Left forelimb (tissue), 1 donor: ENCODE data around the gene TRAF3IP3.
"Not testable (repeated sequence)": the region's sequence is repeated elsewhere in the genome, so short reads cannot be mapped to it uniquely, and the experiment has no call there.

ENCODE experiments used
- DNase-seq: peaks from one replicate; pipeline ENCODE4 v3.0.0-alpha.2; 2018; ENCODE audit warnings: low spot score

Gene TRAF3IP3

DNA sequence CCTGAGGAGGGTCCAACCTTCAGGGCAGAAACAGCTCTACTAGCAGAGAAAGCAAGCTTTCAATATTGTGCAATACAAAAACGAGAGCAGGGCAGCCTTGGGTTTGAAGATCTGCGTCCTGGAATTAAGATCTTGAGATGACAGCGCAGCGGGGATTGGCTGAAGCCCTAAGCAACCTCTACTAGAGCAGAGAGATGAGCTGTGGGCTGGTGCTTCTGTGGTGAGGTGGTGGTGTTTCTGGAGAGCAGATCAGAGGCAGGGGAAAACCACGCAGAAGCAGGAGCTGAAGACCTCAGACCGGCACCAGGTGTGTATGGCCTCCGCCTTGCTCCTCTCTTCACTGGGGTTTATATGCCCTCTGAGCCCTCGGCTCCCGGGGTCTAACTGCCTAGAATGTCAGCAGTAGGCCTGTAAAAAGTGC, 12.5 kb downstream of the TRAF3IP3 start:
- DNase-seq = no peak

- no peak for DNase-seq
Measured at GRCh38 chr1:209769171-209769904, 13.5 kb downstream of the TRAF3IP3 start.

GRCh38 chr1:209769971-209770370, 14.1 kb downstream of the TRAF3IP3 start:
- DNase-seq = no peak

DNA sequence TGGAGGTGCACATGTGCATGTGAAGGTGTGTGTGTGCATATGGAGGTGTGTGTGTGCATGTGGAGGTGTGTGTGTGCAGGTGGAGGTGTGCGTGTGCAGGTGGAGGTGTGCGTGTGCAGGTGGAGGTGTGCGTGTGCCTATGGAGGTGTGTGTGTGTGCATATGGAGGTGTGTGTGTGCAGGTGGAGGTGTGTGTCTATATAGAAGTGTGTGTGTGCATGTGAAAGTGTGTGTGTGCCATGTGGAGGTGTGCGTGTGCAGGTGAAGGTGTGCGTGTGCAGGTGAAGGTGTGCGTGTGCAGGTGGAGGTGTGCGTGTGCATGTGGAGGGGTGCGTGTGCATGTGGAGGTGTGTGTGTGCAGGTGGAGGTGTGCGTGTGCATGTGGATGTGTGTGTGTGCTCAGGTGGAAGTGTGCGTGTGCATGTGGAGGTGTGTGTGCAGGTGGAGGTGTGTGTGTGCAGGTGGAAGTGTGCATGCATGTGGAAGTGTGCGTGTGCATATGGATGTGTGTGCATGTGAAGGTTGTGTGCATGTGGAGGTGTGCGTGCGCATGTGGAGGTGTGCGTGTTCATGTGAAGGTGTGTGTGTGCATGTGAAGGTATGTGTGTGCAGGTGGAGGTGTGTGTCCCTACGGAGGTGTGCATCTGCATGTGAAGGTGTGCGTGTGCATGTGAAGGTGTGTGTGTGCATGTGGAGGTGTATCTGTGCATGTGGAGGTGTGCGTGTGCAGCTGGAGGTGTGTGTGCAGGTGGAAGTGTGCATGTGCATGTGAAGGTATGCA, 15.0 kb downstream of the TRAF3IP3 start:
- no peak for DNase-seq

GRCh38 chr1:209772126-209772525, 16.3 kb downstream of the TRAF3IP3 start:
- DNase-seq = no peak

DNA sequence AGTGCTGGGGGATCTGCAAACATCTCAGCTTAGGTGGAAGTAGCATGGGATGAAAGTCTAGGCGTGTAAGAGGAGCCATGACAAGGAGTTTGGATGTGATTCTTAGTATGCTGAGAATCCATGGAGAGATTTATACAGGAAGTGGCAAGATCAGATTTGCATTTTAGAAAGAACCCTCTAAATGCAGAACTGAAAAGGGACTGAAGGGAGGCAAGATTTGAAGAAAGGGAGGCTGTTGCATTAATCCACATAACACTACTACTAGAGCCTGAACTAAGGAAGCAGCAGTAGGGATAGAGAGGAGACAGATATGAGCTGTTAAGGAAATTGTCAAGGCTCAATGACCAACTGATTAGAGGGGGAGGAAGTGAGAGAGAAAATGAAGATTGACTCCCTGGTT, 18.7 kb downstream of the TRAF3IP3 start:
- no peak for DNase-seq

- no peak for DNase-seq
Measured at GRCh38 chr1:209775678-209776077, 19.8 kb downstream of the TRAF3IP3 start.

GRCh38 chr1:209777587-209777986, 21.7 kb downstream of the TRAF3IP3 start:
- no peak for DNase-seq

- DNase-seq = no peak
Measured at GRCh38 chr1:209778102-209778501, 22.2 kb downstream of the TRAF3IP3 start.

GRCh38 chr1:209780268-209780667, 24.4 kb downstream of the TRAF3IP3 start:
- no peak for DNase-seq

DNA sequence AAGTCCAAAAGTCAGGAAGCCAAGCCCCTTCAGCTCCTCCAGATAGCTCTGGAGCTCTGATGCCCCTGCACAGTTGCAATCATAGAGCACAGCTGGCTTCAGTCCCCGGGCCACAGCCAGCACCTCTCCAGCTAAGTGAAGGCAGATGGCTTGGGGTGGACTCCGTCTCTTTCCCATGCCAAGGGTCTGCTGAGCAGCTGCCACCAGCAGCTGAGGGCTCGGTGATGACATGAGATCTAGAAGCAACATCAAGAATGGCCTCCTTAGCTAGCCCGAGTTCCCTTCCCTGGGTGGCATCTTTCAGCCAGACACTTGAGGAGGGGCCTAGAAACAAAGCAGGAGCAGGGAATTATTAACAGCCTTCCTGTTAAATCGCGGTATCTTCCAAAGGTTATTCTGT, 27.5 kb downstream of the TRAF3IP3 start:
- no peak for DNase-seq

- peak; percentile 100 for DNase-seq
Measured at GRCh38 chr1:209784265-209785169, 28.7 kb downstream of the TRAF3IP3 start, which contains the start of gene C1orf74. Gene C1orf74, minus strand, starts transcription at chr1:209784559. Its CDS starts 925 bp downstream, at chr1:209783634.

DNA sequence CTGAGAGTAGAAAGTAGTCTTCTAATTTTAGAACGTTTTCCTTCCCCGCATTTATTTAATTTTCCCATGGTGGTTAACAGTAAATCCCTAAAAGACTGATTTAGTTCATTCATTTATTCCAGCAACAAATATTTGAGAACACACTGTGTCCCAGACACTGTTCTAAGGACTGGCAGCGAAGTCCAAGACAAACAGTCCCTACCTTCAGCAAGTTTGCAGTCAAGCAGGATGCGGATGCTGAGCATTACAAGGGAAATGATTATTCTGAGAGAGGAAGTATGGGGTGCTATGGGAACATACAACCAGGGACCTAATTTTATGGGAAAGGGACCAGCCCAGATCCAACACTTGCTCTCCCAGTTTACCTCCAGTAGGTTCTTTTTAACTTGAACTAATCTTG, 29.7 kb downstream of the TRAF3IP3 start:
- DNase-seq = no peak

DNA sequence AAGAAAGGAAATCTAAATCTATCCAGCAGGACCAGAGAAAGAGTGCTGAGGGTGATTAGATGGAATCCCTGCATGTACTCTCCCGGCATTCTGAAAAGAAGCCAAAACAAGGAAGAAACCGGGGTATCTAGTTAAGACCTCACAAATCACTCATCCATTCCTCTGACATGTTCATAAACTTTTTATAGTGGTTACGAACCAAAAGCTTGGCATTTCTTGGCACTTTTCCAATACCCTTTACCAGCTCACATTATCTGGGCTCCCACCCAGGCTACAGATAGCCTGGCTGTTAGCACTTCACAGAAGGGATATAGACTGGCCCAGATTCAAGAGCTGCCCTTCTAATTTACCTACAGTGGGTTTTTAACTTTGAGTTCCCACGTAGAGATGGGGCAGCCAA, 30.3 kb downstream of the TRAF3IP3 start:
- no peak for DNase-seq

GRCh38 chr1:209787551-209787950, 31.7 kb downstream of the TRAF3IP3 start:
- DNase-seq = no peak

- DNase-seq = no peak
Measured at GRCh38 chr1:209789245-209789644, 33.4 kb downstream of the TRAF3IP3 start.

GRCh38 chr1:209790286-209791193, 34.7 kb downstream of the TRAF3IP3 start:
- DNase-seq = no peak

GRCh38 chr1:209791920-209792319, 36.1 kb downstream of the TRAF3IP3 start:
- DNase-seq = no peak

DNA sequence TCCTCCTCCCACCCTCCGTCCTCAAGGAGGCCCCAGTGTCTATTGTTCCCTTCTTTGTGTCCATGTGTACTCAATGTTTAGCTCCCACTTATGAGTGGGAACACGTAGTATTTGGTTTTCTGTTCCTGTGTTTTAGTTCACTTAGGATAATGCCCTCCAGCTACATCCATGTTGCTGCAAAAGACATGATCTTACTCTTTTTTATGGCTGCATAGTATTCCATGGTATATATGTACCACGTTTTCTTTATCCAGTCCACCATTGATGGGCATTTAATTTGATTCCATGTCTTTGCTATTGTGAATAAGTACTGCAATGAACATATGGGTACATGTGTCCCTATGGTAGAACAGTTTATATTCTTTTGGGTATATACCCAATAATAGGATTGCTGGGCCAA, 37.9 kb downstream of the TRAF3IP3 start:
- DNase-seq = not testable (repeated sequence)

DNA sequence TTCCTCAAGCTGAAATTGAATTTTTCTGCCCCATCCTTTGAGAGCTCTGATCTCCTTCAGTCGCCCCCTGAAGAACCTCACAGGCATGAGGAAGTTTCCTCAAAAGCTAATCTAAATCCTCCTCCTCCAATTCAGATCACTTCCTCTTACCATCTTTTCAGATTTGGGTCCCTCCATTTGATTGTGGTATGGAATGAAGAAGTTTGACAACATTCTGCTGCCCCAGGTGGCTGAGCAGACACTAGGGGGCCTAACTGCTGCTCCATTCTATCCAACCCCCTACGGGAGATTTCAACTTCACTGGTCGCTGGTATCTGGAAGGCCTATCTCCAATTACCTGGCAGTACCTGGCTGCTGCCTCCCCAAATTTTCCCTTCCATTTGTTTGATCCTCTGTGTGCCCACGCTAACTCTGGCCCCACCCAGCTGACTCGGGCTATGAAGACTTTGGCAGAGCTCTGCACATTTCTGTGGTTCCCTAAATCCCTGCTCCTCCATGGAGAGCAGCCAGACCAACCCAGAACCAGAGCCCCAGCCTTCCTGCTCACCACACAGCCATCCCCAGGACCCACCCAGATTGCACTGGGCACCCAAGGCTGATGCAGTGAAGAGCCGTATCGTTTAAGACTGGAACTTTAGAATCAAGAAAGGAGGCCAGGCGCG, 42.3 kb downstream of the TRAF3IP3 start:
- no peak for DNase-seq
